TTC549 (cell line): ENCODE data around the gene TNFSF8.

Source experiments
- FAIRE-seq: peaks from 2 replicates; lab custom pipeline; 2012; peaks lifted over from hg19 to GRCh38; lab: Jason Lieb, UNC

The TNFSF8 gene

GRCh38 chr9:114905170-114905940 is 25.0 kb downstream of the TNFSF8 start:
- FAIRE-seq = no peak

DNA sequence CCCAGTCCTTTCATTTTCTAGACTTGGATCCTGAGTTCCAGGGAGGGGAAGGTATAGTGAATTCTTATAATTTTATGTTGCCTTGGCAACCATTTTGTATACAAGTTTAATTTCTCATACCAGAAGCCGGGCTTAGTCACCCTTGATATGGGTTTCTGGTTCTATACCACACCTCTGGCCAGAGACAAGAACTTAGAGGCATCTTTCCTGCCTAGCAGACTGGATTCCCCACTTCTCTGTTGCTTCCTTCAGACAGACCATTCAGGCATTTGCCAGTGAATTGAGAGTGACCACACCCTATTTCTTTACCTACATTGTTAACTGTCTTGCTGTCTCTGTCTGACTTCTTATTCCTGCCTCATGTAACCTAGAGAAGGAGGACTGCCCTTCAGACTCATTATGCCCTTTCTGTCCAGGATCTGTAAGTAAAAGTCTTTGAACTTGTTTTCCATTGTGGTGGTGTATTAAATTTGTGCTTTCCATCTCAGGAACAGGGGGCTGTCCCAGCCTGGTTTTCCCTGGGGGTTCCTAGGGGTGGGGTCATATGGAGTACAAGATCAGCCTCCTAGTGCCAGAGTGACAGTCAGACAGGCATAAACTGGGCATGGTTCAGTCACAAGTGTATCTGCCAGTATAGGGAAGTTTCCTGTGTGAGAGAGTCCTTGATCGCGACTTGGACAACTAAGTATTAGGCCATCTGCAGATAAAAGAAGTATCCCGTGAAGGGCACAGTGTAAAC is 27.4 kb downstream of the TNFSF8 start:
- no peak for FAIRE-seq

DNA sequence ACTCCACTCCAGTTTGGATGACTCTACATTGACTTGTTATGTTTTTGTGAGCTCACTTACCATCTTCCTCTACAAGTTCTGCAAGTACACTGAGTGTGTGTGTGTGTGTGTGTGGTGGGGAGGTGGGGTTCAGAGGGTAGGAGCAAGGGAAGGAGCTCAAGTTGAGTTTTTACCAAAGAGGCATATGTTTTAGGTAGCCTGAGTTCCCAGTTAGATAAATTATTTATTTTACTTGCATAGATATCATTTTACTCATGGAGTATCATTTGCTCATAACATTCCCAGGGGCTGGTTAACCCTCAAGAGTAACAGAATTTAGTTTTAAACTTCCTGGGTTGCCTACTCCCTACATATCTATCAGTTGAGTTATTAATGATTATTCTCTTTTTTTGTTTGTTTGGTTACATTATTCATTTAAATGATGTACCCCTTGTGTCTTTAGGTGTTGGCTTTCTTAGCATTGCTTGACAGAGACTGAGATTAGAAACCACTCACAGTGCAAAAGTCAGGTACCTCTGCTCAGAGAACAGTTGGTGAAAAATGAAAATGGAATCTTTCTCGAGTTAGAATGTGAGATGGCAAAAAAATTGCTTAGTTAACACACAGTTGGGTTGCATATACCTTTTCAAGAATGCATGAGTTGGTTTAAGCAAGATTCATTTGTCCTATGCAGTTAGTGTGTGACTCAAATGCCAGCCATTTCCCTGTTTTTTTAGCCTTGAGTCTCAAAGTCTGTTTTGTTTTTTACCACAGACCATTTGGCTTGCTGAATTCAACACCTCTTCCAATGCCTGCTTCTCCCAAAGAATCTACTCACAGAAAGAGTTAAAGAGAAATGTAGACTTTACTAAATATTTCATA is 29.2 kb downstream of the TNFSF8 start:
- no peak for FAIRE-seq

DNA sequence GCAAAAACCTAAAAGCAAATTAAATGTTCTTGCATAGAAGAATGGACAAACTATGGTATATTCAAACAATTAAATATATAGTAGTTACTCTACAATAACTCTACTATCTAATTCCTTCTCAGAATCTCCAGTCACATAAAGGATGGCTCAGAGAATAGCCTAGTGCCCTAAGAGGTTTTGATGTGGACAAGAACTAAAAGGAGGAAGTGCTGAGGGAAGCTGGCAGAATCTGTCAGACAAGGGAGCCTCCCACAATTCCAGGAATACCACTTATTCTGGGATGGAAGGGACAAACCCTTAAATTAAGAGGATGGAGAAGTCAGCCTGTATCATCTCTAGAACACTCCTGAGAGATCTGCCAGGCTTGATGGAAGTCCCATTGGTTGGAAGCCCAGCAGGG is 30.4 kb downstream of the TNFSF8 start:
- FAIRE-seq = no peak

- FAIRE-seq = no peak
Observed at GRCh38 chr9:114899461-114899860, 30.9 kb downstream of the TNFSF8 start.

- no peak for FAIRE-seq
Observed at GRCh38 chr9:114898741-114899140, 31.6 kb downstream of the TNFSF8 start.

GRCh38 chr9:114897196-114897595 is 33.2 kb downstream of the TNFSF8 start:
- FAIRE-seq = no peak

- no peak for FAIRE-seq
Observed at GRCh38 chr9:114896344-114896743, 34.0 kb downstream of the TNFSF8 start.

DNA sequence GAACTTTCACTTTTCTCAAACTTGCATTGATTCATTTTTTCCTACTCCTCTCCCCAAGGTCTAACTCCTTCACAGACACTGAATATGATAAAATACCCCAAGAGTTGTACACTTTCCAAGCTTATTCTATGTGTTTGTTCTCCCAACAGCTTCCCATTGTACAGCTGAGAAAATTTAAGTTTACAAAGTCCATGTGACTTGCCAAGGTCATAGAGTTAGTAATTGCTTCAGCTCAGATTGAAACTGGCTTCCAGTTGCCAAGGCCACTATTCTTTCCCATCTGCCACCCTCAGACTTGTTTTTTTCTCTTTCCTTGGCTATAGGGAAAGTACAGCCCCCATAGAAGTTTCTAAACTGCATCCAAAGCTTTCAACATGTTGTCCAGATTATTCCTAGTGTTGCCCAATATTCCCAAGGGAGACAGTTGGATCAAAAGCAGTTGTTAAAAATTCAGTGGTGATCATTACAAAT is 34.8 kb downstream of the TNFSF8 start:
- FAIRE-seq = no peak

- no peak for FAIRE-seq
Observed at GRCh38 chr9:114894609-114895433, 35.6 kb downstream of the TNFSF8 start.

DNA sequence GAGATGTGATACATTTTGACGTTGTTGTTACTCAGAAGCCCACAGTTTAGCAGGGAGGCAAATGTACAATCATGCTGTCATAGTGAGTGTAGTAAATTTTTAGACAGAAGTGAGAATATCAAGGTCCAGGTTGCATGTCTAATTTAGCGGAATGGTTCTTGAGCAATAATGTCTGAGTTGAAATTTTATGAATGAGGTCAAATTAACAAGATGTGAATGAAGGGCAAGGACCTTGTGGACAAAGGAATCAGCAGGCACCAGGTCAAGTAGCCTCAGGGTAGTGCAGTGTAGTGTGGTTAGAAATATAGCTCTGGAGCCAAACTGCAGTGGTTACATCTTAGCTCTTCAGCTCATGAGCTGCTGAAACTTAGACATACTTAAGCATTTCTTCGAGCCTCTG is 36.2 kb downstream of the TNFSF8 start:
- FAIRE-seq = no peak

GRCh38 chr9:114893221-114894010 is 37.0 kb downstream of the TNFSF8 start:
- FAIRE-seq = no peak

GRCh38 chr9:114889802-114890224 is 40.6 kb downstream of the TNFSF8 start:
- no peak for FAIRE-seq

- FAIRE-seq = no peak
Observed at GRCh38 chr9:114888607-114889006, 41.8 kb downstream of the TNFSF8 start.

DNA sequence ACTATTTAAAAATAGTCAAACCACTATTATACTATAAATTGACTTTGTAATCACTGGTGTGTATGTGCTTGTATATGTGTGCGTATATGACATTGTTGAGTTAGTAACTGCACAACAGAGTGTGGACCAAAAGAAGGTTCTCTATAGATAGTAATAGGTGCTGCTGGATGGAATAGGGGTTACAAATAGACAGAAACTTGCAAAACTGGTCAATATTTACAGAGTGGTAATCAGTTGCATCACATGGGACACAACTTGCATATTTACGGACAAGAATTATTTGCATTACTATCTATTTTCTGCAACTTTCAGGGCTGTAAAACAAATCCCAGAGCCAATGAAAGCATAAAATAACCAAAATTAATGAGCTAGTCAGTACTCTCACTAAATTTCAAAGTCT is 42.4 kb downstream of the TNFSF8 start:
- FAIRE-seq = no peak

DNA sequence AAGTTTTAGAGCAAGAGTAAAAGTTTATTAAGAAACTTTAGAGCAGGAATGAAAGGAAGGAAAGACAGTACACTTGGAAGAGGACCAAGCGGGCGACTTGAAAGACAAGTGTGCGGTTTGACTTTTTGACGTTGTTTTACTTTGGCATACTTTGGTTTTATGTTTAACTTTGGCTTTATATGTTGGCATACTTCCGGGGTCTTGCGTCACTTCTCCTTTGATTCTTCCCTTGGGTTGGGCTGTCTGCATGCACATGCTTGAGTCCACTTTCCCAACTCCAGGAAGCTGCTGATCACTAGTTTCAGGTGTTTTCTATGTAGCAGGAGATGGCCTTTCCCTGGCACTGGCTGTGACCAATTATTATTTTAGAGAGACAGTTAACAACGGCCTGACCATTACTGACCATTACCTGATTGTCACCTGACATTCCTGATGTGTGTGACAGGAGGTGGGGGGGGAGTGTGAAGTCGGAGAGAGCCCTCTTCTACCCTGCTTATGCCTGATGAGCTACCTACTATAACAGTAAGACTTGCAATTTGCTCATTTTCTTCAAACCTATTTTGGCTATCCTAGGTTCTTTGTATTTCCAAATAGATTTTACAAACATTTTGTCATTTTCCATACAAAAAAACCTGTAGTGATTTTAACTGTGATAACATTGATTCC is 45.5 kb downstream of the TNFSF8 start:
- FAIRE-seq = no peak

GRCh38 chr9:114883709-114884108 is 46.7 kb downstream of the TNFSF8 start:
- no peak for FAIRE-seq

DNA sequence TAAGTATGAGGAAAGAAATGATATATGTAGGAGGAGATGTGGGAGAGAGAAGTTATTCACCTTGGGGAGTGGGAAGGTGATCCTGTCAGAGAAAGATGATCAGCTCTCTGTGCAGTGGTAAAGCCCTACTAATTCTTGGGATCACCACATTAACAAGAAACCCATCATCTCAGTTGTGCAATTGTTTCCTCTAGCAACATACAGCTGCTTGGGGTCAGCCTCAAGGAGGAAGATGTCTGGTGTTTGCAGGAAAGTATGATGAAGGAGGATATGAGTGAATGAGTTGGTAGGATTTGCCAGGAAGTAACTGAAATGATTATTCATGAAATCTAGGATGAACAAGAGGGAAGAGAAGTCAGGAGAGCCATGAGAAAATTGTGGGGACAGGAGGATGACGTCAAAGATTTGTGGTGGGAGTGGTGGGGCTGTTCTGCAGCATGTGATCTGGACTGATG is 50.1 kb downstream of the TNFSF8 start:
- FAIRE-seq = no peak

GRCh38 chr9:114878879-114879564 is 51.4 kb downstream of the TNFSF8 start:
- FAIRE-seq = no peak

DNA sequence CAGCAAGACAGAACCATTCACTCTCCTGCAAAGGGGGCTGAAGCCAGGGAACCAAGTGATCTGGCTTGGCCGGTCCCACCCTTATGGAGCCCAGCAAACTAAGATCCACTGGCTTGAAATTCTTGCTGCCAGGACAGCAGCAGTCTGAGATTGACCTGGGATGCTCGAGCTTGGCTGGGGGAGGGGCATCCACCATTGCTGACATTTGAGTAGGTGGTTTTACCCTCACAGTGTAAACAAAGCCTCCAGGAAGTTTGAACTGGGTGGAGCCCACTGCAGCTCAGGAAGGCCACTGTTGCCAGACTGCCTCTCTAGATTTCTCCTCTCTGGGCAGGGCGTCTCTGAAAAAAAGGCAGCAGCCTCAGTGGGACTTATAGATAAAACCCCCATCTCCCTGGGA is 60.5 kb downstream of the TNFSF8 start:
- FAIRE-seq = no peak
